Activated naive CD8-positive, alpha-beta T cell treated with anti-CD3 and anti-CD28 coated beads, Interleukin-2, amount 50 U/mL, for 24 hours (primary cell): ENCODE measurements around the gene ZG16.
"Not testable (repeated sequence)": the region's sequence is repeated elsewhere in the genome, so short reads cannot be mapped to it uniquely, and the experiment has no call there.

ENCODE experiments used
- ATAC-seq: fragments of 150-1000 bp; cut with Tn5 transposase; one replicate; pipeline ENCODE4 v1.10.0; 2021
- DNase-seq: peaks from one replicate; pipeline ENCODE4 v3.0.0; 2021
- H3K27ac Mint-ChIP-seq: one replicate; pipeline ENCODE4 v1.8.0; 2021; ENCODE audit warnings: mild to moderate bottlenecking, mixed read lengths
- H3K27me3 Mint-ChIP-seq: one replicate; pipeline ENCODE4 v1.8.0; 2021; ENCODE audit warnings: mixed read lengths
- H3K36me3 Mint-ChIP-seq: one replicate; pipeline ENCODE4 v1.8.0; 2021; ENCODE audit warnings: low read depth, mixed read lengths
- H3K4me1 Mint-ChIP-seq: one replicate; pipeline ENCODE4 v1.8.0; 2021; ENCODE audit warnings: mixed read lengths
- H3K4me3 Mint-ChIP-seq: one replicate; pipeline ENCODE4 v1.8.0; 2021; ENCODE audit warnings: mild to moderate bottlenecking, moderate library complexity, mixed read lengths
- H3K9me3 Mint-ChIP-seq: one replicate; pipeline ENCODE4 v1.8.0; 2021; ENCODE audit warnings: mixed read lengths

The ZG16 gene

GRCh38 chr16:29787155-29787554 lies 9.1 kb downstream of the ZG16 start:
- H3K9me3 Mint-ChIP-seq, ATAC-seq, DNase-seq, H3K27me3 Mint-ChIP-seq, H3K27ac Mint-ChIP-seq, H3K4me3 Mint-ChIP-seq: not testable (repeated sequence)
- Mint-ChIP-seq H3K36me3 (peaks cover 16% of the 10 kb centered on the region), H3K4me1 (peaks cover 46% of the 10 kb centered on the region)

- H3K9me3 Mint-ChIP-seq: no peaks in the 10 kb centered on the region
- DNase-seq (no peak), ATAC-seq (no peak)
- peak overlapping the region; percentile 97 for H3K27ac Mint-ChIP-seq
- H3K36me3 Mint-ChIP-seq: peaks cover 33% of the 10 kb centered on the region
- peaks cover 46% of the 10 kb centered on the region for H3K4me1 Mint-ChIP-seq
- H3K27me3 Mint-ChIP-seq: no peaks in the 10 kb centered on the region
- peak overlapping the region; percentile 98 for H3K4me3 Mint-ChIP-seq
Observed at GRCh38 chr16:29789775-29790182, 11.7 kb downstream of the ZG16 start.

GRCh38 chr16:29790183-29790948 lies 12.3 kb downstream of the ZG16 start, which contains the start of gene KIF22:
Gene KIF22 (plus strand): TSS chr16:29790751. CDS start chr16:29790760, 9 bp downstream.
- Mint-ChIP-seq H3K4me1 (peaks cover 42% of the 10 kb centered on the region), H3K9me3 (no peaks in the 10 kb centered on the region), H3K4me3 (peak within 1 kb of the TSS; percentile 98), H3K36me3 (peaks cover 35% of the 10 kb centered on the region), H3K27me3 (no peaks in the 10 kb centered on the region), H3K27ac (peak within 1 kb of the TSS; percentile 97)
- peak; percentile 96 for ATAC-seq
- peak; percentile 100 for DNase-seq

GRCh38 chr16:29790949-29791844 lies 13.1 kb downstream of the ZG16 start:
- Mint-ChIP-seq H3K4me3 (peak overlapping the region; percentile 98), H3K4me1 (peaks cover 39% of the 10 kb centered on the region), H3K9me3 (no peaks in the 10 kb centered on the region), H3K27ac (peak overlapping the region; percentile 97), H3K36me3 (peaks cover 40% of the 10 kb centered on the region), H3K27me3 (no peaks in the 10 kb centered on the region)
- no peak for DNase-seq
- peak; percentile 27 for ATAC-seq

GRCh38 chr16:29791845-29792807 lies 14.1 kb downstream of the ZG16 start:
- ATAC-seq (no peak), DNase-seq (no peak)
- no peaks in the 10 kb centered on the region for H3K9me3 Mint-ChIP-seq
- peaks cover 49% of the 10 kb centered on the region for H3K36me3 Mint-ChIP-seq
- H3K4me1 Mint-ChIP-seq: peaks cover 39% of the 10 kb centered on the region
- peak overlapping the region; percentile 97 for H3K27ac Mint-ChIP-seq
- no peaks in the 10 kb centered on the region for H3K27me3 Mint-ChIP-seq
- peak overlapping the region; percentile 98 for H3K4me3 Mint-ChIP-seq

- not testable (repeated sequence) for H3K9me3 Mint-ChIP-seq, ATAC-seq, H3K27me3 Mint-ChIP-seq, DNase-seq, H3K4me3 Mint-ChIP-seq, H3K27ac Mint-ChIP-seq
- Mint-ChIP-seq H3K36me3 (peaks cover 58% of the 10 kb centered on the region), H3K4me1 (peaks cover 39% of the 10 kb centered on the region)
Observed at GRCh38 chr16:29793153-29793552, 15.1 kb downstream of the ZG16 start.

GRCh38 chr16:29794231-29794710 lies 16.2 kb downstream of the ZG16 start:
- H3K4me3 Mint-ChIP-seq: no peak overlapping the region
- no peaks in the 10 kb centered on the region for H3K27me3 Mint-ChIP-seq
- no peaks in the 10 kb centered on the region for H3K9me3 Mint-ChIP-seq
- no peak for ATAC-seq
- DNase-seq: no peak
- peaks cover 67% of the 10 kb centered on the region for H3K36me3 Mint-ChIP-seq
- H3K4me1 Mint-ChIP-seq: peaks cover 36% of the 10 kb centered on the region
- H3K27ac Mint-ChIP-seq: no peak overlapping the region

- H3K27me3 Mint-ChIP-seq: no peaks in the 10 kb centered on the region
- no peaks in the 10 kb centered on the region for H3K9me3 Mint-ChIP-seq
- ATAC-seq (no peak), DNase-seq (no peak)
- H3K4me3 Mint-ChIP-seq: no peak overlapping the region
- no peak overlapping the region for H3K27ac Mint-ChIP-seq
- H3K4me1 Mint-ChIP-seq: peaks cover 21% of the 10 kb centered on the region
- peaks cover 58% of the 10 kb centered on the region for H3K36me3 Mint-ChIP-seq
Observed at GRCh38 chr16:29802416-29802935, 24.4 kb downstream of the ZG16 start.

- Mint-ChIP-seq H3K4me3 (peak overlapping the region; percentile 97), H3K4me1 (peaks cover 34% of the 10 kb centered on the region), H3K9me3 (no peaks in the 10 kb centered on the region), H3K27ac (peak overlapping the region; percentile 99), H3K36me3 (peaks cover 59% of the 10 kb centered on the region), H3K27me3 (no peaks in the 10 kb centered on the region)
- no peak for DNase-seq
- no peak for ATAC-seq
Observed at GRCh38 chr16:29804020-29804419, 26.0 kb downstream of the ZG16 start.

- Mint-ChIP-seq H3K27me3 (no peaks in the 10 kb centered on the region), H3K4me3 (peak overlapping the region; percentile 97)
- no peak for DNase-seq
Observed at GRCh38 chr16:29804455-29805231, 26.6 kb downstream of the ZG16 start.

GRCh38 chr16:29805232-29806098 lies 27.4 kb downstream of the ZG16 start:
- Mint-ChIP-seq H3K4me1 (peaks cover 44% of the 10 kb centered on the region), H3K4me3 (peak overlapping the region; percentile 97), H3K36me3 (peaks cover 61% of the 10 kb centered on the region), H3K27me3 (no peaks in the 10 kb centered on the region), H3K27ac (peak overlapping the region; percentile 99), H3K9me3 (no peaks in the 10 kb centered on the region)
- DNase-seq: peak; percentile 98
- peak; percentile 64 for ATAC-seq

More at GRCh38 chr16:29804455-29805231, 26.6 kb downstream of the ZG16 start:
- Mint-ChIP-seq H3K4me1 (peaks cover 35% of the 10 kb centered on the region), H3K9me3 (no peaks in the 10 kb centered on the region), H3K27ac (peak overlapping the region; percentile 99), H3K36me3 (peaks cover 57% of the 10 kb centered on the region)
- peak; percentile 1 for ATAC-seq

- no peaks in the 10 kb centered on the region for H3K27me3 Mint-ChIP-seq
- no peaks in the 10 kb centered on the region for H3K9me3 Mint-ChIP-seq
- ATAC-seq (no peak), DNase-seq (peak; percentile 80)
- H3K4me3 Mint-ChIP-seq: peak within 1 kb of the TSS; percentile 97
- H3K36me3 Mint-ChIP-seq: peaks cover 58% of the 10 kb centered on the region
- H3K27ac Mint-ChIP-seq: peak within 1 kb of the TSS; percentile 99
- H3K4me1 Mint-ChIP-seq: peaks cover 50% of the 10 kb centered on the region
Observed at GRCh38 chr16:29806099-29806579, 28.1 kb downstream of the ZG16 start, which contains the start of gene MAZ. Gene MAZ (plus strand): TSS chr16:29806529. CDS start chr16:29806702, 173 bp downstream.
